HL-60 (cell line): ENCODE measurements around the gene KAZN.

Experiments used
- DNase-seq, 2 experiments: peaks; one replicate each; pipeline ENCODE4 v3.0.0-alpha.2; 2010 to 2020; ENCODE audit warnings: low read depth in 1 of 2, low spot score in 1 of 2
- H3K27ac ChIP-seq: fragments of 250-450 bp; sonication (Bioruptor Pico); replicated peaks from 2 replicates; pipeline ENCODE4 v1.5.1; 2020; ENCODE audit warnings: mild to moderate bottlenecking, moderate library complexity
- H3K27me3 ChIP-seq: fragments of 250-450 bp; sonication (Bioruptor Pico); 2 replicates; pipeline ENCODE4 v1.5.1; 2021; ENCODE audit warnings: mild to moderate bottlenecking, moderate library complexity; ENCODE audit not compliant: insufficient read depth, poor library complexity, severe bottlenecking
- H3K4me3 ChIP-seq: replicated peaks from 2 replicates; pipeline ENCODE4 v1.5.1; 2011; ENCODE audit warnings: mild to moderate bottlenecking, control low read depth, low read length; ENCODE audit not compliant: insufficient read depth
- CTCF ChIP-seq: IDR thresholded peaks from one replicate; pipeline ENCODE4 v1.5.1; 2011; ENCODE audit warnings: low read length, control low read depth, inconsistent platforms; ENCODE audit not compliant: insufficient read depth
- GABPA ChIP-seq: IDR thresholded peaks from 2 replicates; pipeline ENCODE4 v1.6.1; 2012; ENCODE audit warnings: low read depth
- POLR2AphosphoS5 ChIP-seq: IDR thresholded peaks from 2 replicates; pipeline ENCODE4 v1.6.1; 2012; ENCODE audit warnings: low read depth
- REST ChIP-seq: IDR thresholded peaks from 2 replicates; pipeline ENCODE4 v1.6.1; 2012; ENCODE audit warnings: low read depth; ENCODE audit not compliant: insufficient replicate concordance
- SPI1 ChIP-seq: IDR thresholded peaks from 2 replicates; pipeline ENCODE4 v1.6.1; 2012; ENCODE audit warnings: low read depth, mild to moderate bottlenecking, borderline replicate concordance

KAZN gene

GRCh38 chr1:15028616-15029015 lies 430.1 kb downstream of the KAZN start:
- Histone ChIP-seq H3K4me3 (no peak overlapping the region), H3K27ac (no peak overlapping the region), H3K27me3 (no peaks in the 10 kb centered on the region)
- no peak for DNase-seq
- no peak for TF ChIP-seq POLR2AphosphoS5
- no peak for TF ChIP-seq SPI1
- no peak for TF ChIP-seq REST
- TF ChIP-seq GABPA = no peak
- no peak for TF ChIP-seq CTCF

- H3K4me3 ChIP-seq = no peak overlapping the region
- H3K27ac ChIP-seq = no peak overlapping the region
- DNase-seq = no peak
- no peak for TF ChIP-seq SPI1
- TF ChIP-seq REST = no peak
- no peak for TF ChIP-seq CTCF
- TF ChIP-seq POLR2AphosphoS5 = no peak
- TF ChIP-seq GABPA = no peak
- no peaks in the 10 kb centered on the region for H3K27me3 ChIP-seq
Measured at GRCh38 chr1:15029036-15029435, 430.6 kb downstream of the KAZN start.

GRCh38 chr1:15029786-15030185 lies 431.3 kb downstream of the KAZN start:
- DNase-seq = no peak
- Histone ChIP-seq H3K27me3 (no peaks in the 10 kb centered on the region), H3K27ac (no peak overlapping the region), H3K4me3 (no peak overlapping the region)
- TF ChIP-seq POLR2AphosphoS5 = no peak
- no peak for TF ChIP-seq CTCF
- TF ChIP-seq REST = no peak
- no peak for TF ChIP-seq SPI1
- TF ChIP-seq GABPA = no peak
